Activated T-helper 1 cell treated with Interleukin-2 at 50 U/mL for 16 hours (primary cell): ENCODE results near the gene ABCA13.
"Not testable (repeated sequence)": the region's sequence is repeated elsewhere in the genome, so short reads cannot be mapped to it uniquely, and the experiment has no call there.

ENCODE experiments used
- DNase-seq: peaks from one replicate; pipeline ENCODE4 v3.0.0-alpha.2; 2020; ENCODE audit warnings: low read depth

Gene ABCA13

GRCh38 chr7:48171202-48171601 is at the start of gene ABCA13:
Gene ABCA13, plus strand, starts transcription at chr7:48171458. Its CDS starts 26 bp downstream, at chr7:48171484.
- no peak for DNase-seq

GRCh38 chr7:48126037-48126436 is 45.2 kb upstream of the ABCA13 start:
- no peak for DNase-seq

- DNase-seq: no peak
Measured at GRCh38 chr7:48130658-48131108, 40.6 kb upstream of the ABCA13 start.

- DNase-seq: no peak
Measured at GRCh38 chr7:48132792-48133191, 38.5 kb upstream of the ABCA13 start.

- DNase-seq: no peak
Measured at GRCh38 chr7:48139459-48139858, 31.8 kb upstream of the ABCA13 start.

- DNase-seq: no peak
Measured at GRCh38 chr7:48140001-48140681, 31.1 kb upstream of the ABCA13 start.

- no peak for DNase-seq
Measured at GRCh38 chr7:48141521-48141920, 29.7 kb upstream of the ABCA13 start.

- DNase-seq: no peak
Measured at GRCh38 chr7:48144291-48144768, 26.9 kb upstream of the ABCA13 start.

- DNase-seq: no peak
Measured at GRCh38 chr7:48147078-48147591, 24.1 kb upstream of the ABCA13 start.

GRCh38 chr7:48147690-48148089 is 23.6 kb upstream of the ABCA13 start:
- not testable (repeated sequence) for DNase-seq

- no peak for DNase-seq
Measured at GRCh38 chr7:48148311-48148710, 22.9 kb upstream of the ABCA13 start.

GRCh38 chr7:48149058-48149457 is 22.2 kb upstream of the ABCA13 start:
- no peak for DNase-seq

- DNase-seq: no peak
Measured at GRCh38 chr7:48150086-48150485, 21.2 kb upstream of the ABCA13 start.

GRCh38 chr7:48154792-48155413 is 16.4 kb upstream of the ABCA13 start:
- peak; percentile 5 for DNase-seq

- DNase-seq: no peak
Measured at GRCh38 chr7:48158404-48158803, 12.9 kb upstream of the ABCA13 start.

GRCh38 chr7:48161407-48162125 is 9.7 kb upstream of the ABCA13 start:
- no peak for DNase-seq

GRCh38 chr7:48165157-48165556 is 6.1 kb upstream of the ABCA13 start:
- no peak for DNase-seq

- DNase-seq: no peak
Measured at GRCh38 chr7:48168159-48168558, 3.1 kb upstream of the ABCA13 start.

- DNase-seq: no peak
Measured at GRCh38 chr7:48170506-48170905, 752 bp upstream of the ABCA13 start.

GRCh38 chr7:48173313-48173712 is 2.1 kb downstream of the ABCA13 start:
- DNase-seq: no peak

GRCh38 chr7:48173756-48174382 is 2.6 kb downstream of the ABCA13 start:
- no peak for DNase-seq

GRCh38 chr7:48175019-48175418 is 3.8 kb downstream of the ABCA13 start:
- no peak for DNase-seq
